BE2C (cell line): Measurements from ENCODE around the gene BMF.
A peak's percentile ranks its signal among the peaks of the same experiment; 100 is the strongest.

Experiments used
- DNase-seq: peaks from one replicate; pipeline ENCODE4 v3.0.0-alpha.2; 2020
- H3K27me3 ChIP-seq: fragments of 250-450 bp; sonication (Bioruptor Pico); 2 replicates; pipeline ENCODE4 v1.5.1; 2020; ENCODE audit warnings: mild to moderate bottlenecking
- H3K36me3 ChIP-seq: fragments of 250-450 bp; sonication (Bioruptor Pico); 2 replicates; pipeline ENCODE4 v1.5.1; 2020; ENCODE audit warnings: mild to moderate bottlenecking
- H3K4me1 ChIP-seq: fragments of 250-450 bp; sonication (Bioruptor Pico); 2 replicates; pipeline ENCODE4 v1.5.1; 2020
- H3K4me3 ChIP-seq: 2 replicates; pipeline ENCODE4 v1.5.1; 2011; ENCODE audit warnings: low read depth, low read length
- H3K9me3 ChIP-seq: fragments of 250-450 bp; sonication (Bioruptor Pico); 2 replicates; pipeline ENCODE4 v1.5.1; 2020
- TF ChIP-seq, protein P1 (sequence below): IDR thresholded peaks from 2 replicates; pipeline ENCODE4 v1.5.1; 2012; ENCODE audit warnings: mild to moderate bottlenecking, low read depth, low read length

BMF gene

DNA sequence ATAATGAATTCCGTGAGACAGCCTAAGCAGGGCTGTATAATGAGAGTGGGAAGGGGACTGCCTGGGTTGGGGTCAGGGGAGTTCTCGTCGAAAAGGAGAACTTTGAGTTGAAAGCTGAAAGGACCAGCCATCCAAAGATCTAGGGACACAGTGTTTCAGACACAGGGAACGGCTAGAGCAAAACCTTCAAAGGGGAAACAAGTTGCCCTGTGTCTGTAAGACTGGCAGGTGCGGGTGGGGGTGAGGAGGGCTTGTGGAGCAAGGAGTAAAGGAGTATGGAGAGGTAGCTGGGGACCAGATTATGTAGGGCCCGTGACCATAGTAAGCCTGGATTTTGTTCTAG, 68.4 kb downstream of the BMF start:
- H3K4me3 ChIP-seq: no peak overlapping the region
- no peaks in the 10 kb centered on the region for H3K9me3 ChIP-seq

DNA sequence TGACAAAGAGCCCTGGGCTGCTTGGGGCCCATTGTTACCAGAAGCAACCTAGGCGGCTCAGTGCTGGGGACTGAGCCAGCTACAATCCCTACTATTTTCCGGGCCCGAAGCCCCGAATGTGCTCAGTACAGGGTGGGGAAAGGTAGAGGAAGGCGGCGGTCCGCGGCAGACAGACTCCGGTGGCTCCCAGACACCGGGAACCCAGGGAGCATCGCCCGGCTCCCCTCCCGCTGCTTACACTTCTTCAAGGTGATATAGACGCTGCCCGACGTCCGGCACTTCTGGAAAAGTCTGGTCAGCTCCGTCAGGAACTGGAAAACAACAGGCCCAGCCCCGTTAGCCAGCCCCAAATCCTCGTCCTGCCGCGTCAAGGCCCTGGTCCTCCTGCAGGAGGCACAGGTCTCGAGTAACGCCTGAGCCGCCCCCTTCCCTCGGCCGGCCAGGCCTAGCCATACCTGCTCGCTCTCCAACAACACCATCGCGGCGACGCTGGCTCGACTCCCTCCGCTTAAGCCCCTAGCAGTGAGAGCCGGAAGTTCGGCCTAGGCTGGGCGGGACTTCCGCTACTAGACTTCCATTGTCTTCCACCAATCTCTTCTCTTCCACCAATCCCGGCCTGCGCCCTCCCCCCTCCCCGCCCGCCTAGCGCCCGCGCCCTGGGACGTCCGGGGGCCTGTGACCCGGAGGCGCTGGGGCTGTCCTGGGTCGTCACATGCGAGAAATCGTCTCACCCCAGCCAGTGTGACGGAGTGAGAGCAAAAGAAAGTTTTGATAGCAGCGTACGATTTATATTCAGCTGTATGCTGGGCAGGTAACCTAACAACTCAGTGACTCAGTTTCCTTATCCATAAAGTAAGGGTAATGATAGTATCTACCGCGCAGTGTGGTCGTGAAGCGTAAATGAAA, 69.8 kb downstream of the BMF start, which contains the start of gene SRP14:
Gene SRP14, minus strand, starts transcription at position 544 of the 906 bp plus-strand sequence. Its CDS starts 65 bp downstream, at position 479.
- Histone ChIP-seq H3K4me3 (peak within 1 kb of the TSS; percentile 98), H3K36me3 (peaks cover 30% of the 10 kb centered on the region), H3K9me3 (no peaks in the 10 kb centered on the region), H3K27me3 (no peaks in the 10 kb centered on the region), H3K4me1 (peaks cover 5% of the 10 kb centered on the region; the same call in 1 of the 2 replicates)
- peak; percentile 95 for DNase-seq
- TF ChIP-seq, protein P1, sequence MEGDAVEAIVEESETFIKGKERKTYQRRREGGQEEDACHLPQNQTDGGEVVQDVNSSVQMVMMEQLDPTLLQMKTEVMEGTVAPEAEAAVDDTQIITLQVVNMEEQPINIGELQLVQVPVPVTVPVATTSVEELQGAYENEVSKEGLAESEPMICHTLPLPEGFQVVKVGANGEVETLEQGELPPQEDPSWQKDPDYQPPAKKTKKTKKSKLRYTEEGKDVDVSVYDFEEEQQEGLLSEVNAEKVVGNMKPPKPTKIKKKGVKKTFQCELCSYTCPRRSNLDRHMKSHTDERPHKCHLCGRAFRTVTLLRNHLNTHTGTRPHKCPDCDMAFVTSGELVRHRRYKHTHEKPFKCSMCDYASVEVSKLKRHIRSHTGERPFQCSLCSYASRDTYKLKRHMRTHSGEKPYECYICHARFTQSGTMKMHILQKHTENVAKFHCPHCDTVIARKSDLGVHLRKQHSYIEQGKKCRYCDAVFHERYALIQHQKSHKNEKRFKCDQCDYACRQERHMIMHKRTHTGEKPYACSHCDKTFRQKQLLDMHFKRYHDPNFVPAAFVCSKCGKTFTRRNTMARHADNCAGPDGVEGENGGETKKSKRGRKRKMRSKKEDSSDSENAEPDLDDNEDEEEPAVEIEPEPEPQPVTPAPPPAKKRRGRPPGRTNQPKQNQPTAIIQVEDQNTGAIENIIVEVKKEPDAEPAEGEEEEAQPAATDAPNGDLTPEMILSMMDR: no peak

More for the DNA sequence above, 68.4 kb downstream of the BMF start:
- H3K27me3 ChIP-seq: no peaks in the 10 kb centered on the region
- H3K4me1 ChIP-seq: peaks cover 6% of the 10 kb centered on the region; the same call in 1 of the 2 replicates
- TF ChIP-seq, protein P1: no peak
- no peak for DNase-seq
- peaks cover 20% of the 10 kb centered on the region for H3K36me3 ChIP-seq

GRCh38 chr15:40038275-40038637, 70.4 kb downstream of the BMF start:
- no peaks in the 10 kb centered on the region for H3K27me3 ChIP-seq
- TF ChIP-seq, protein P1: no peak

More at GRCh38 chr15:40038275-40038637, 70.4 kb downstream of the BMF start:
- Histone ChIP-seq H3K36me3 (peaks cover 36% of the 10 kb centered on the region), H3K4me1 (peaks cover 3% of the 10 kb centered on the region; the same call in 1 of the 2 replicates), H3K9me3 (no peaks in the 10 kb centered on the region), H3K4me3 (peak overlapping the region; percentile 98)
- DNase-seq: no peak
